Endothelial cell of umbilical vein (primary cell): ENCODE data around the gene PLXNA4. TPM values are rescaled to one million over a fixed set of nuclear protein-coding genes. Genes with fewer than 3 reads are reported as not detected.

Experiments
- BruUV-seq: library from RNA; stranded (reverse); fragments of 400-500 nt; replicated peaks from 2 replicates; lab custom pipeline; 2021; lab: Mats Ljungman, UMichigan
- CTCF ChIA-PET: fragments of 300-600, 350-600 bp; sonication (Branson Sonifier 250); formaldehyde crosslinking; loops from one replicate; lab custom pipeline; 2021; ENCODE audit warnings: antibody characterized with exemption, inconsistent platforms; lab: Charles Lee
- POLR2A ChIA-PET: fragments of 300-600, 350-600 bp; sonication (Branson Sonifier 250); formaldehyde crosslinking; loops from one replicate; lab custom pipeline; 2021; ENCODE audit warnings: antibody characterized with exemption, inconsistent platforms; lab: Charles Lee
- DNase-seq: peaks from one replicate; pipeline ENCODE4 v3.0.0-alpha.2; 2011; ENCODE audit warnings: low read depth, low spot score
- FAIRE-seq: peaks from 2 replicates; lab custom pipeline; 2011; peaks lifted over from hg19 to GRCh38; lab: Jason Lieb, UNC
- H2AFZ ChIP-seq: 2 replicates; pipeline ENCODE4 v1.6.0; 2012; ENCODE audit warnings: low read depth, low read length, control low read depth, inconsistent platforms
- H3K27ac ChIP-seq: 2 replicates; pipeline ENCODE4 v1.5.1; 2011; ENCODE audit warnings: low read depth, mild to moderate bottlenecking, control low read depth, low read length, moderate library complexity; ENCODE audit not compliant: insufficient read depth
- H3K27me3 ChIP-seq, 2 experiments: 2 replicates each; pipeline versions ENCODE4 v1.6.0 to v1.6.1; 2011; ENCODE audit warnings: low read length in 2 of 2, mixed read lengths in 1 of 2; ENCODE audit not compliant: control insufficient read depth in 2 of 2, insufficient read depth in 2 of 2
- H3K36me3 ChIP-seq, 2 experiments: 2 replicates in 1 of 2; 3 replicates in 1 of 2; pipeline ENCODE4 v1.5.1; 2011; ENCODE audit warnings: low read length in 2 of 2, mild to moderate bottlenecking in 1 of 2, moderate library complexity in 1 of 2; ENCODE audit not compliant: control insufficient read depth in 2 of 2, insufficient read depth in 2 of 2; ENCODE audit errors: extremely low read depth in 1 of 2
- H3K4me1 ChIP-seq: 3 replicates; pipeline ENCODE4 v1.5.1; 2011; ENCODE audit warnings: mild to moderate bottlenecking, low read length; ENCODE audit not compliant: control insufficient read depth, insufficient read depth; ENCODE audit errors: extremely low read depth
- H3K4me2 ChIP-seq: 2 replicates; pipeline ENCODE4 v1.6.1; 2011; ENCODE audit warnings: low read length, control low read depth, mixed read lengths; ENCODE audit not compliant: insufficient read depth
- H3K4me3 ChIP-seq, 3 experiments: fragments of 200-600 bp in 1 of 3; sonication (generic), shearing (Covaris generic) in 1 of 3; replicated peaks in 1 of 3; 2 replicates each; pipeline ENCODE4 v1.5.1; 2011 to 2016; ENCODE audit warnings: control low read depth in 3 of 3, low read length in 3 of 3, mild to moderate bottlenecking in 2 of 3, inconsistent platforms in 1 of 3, low read depth in 1 of 3, moderate library complexity in 1 of 3; ENCODE audit not compliant: insufficient read depth in 1 of 3
- H3K79me2 ChIP-seq: 2 replicates; pipeline ENCODE4 v1.6.0; 2012; ENCODE audit warnings: low read length, inconsistent platforms; ENCODE audit not compliant: control insufficient read depth, insufficient read depth
- H3K9ac ChIP-seq: replicated peaks from 2 replicates; pipeline ENCODE3; 2011; ENCODE audit warnings: low read length, control low read depth; ENCODE audit not compliant: insufficient read depth; ENCODE audit errors: extremely low read depth
- H3K9me1 ChIP-seq: replicated peaks from 3 replicates; pipeline ENCODE4 v1.6.0; 2011; ENCODE audit warnings: mild to moderate bottlenecking, low read length; ENCODE audit not compliant: control insufficient read depth, insufficient read depth; ENCODE audit errors: extremely low read depth
- H3K9me3 ChIP-seq: replicated peaks from 2 replicates; pipeline ENCODE4 v1.5.1; 2012; ENCODE audit warnings: low read length, inconsistent platforms; ENCODE audit not compliant: control insufficient read depth, insufficient read depth
- H4K20me1 ChIP-seq: replicated peaks from 2 replicates; pipeline ENCODE3; 2011; ENCODE audit warnings: mild to moderate bottlenecking, low read length; ENCODE audit not compliant: control insufficient read depth, insufficient read depth; ENCODE audit errors: extremely low read depth
- CTCF ChIP-seq, 2 donors: IDR thresholded peaks; 1 replicate in 1 of 2; 2 replicates in 1 of 2; pipeline ENCODE4 v1.5.1; 2011; ENCODE audit warnings: low read length in 2 of 2, mild to moderate bottlenecking in 2 of 2, moderate library complexity in 2 of 2, control low read depth in 1 of 2, inconsistent platforms in 1 of 2, low read depth in 1 of 2; ENCODE audit not compliant: insufficient read depth in 1 of 2; ENCODE audit errors: extremely low read depth in 1 of 2
- EZH2 ChIP-seq: IDR thresholded peaks from 2 replicates; pipeline ENCODE4 v1.6.1; 2012; ENCODE audit warnings: borderline replicate concordance, low read depth, mild to moderate bottlenecking, moderate library complexity, low read length, inconsistent platforms; ENCODE audit not compliant: severe bottlenecking
- FOS ChIP-seq: IDR thresholded peaks from 2 replicates; pipeline ENCODE4 v1.6.1; 2011; ENCODE audit warnings: mild to moderate bottlenecking, low read length, moderate library complexity, borderline replicate concordance; ENCODE audit not compliant: insufficient read depth
- GATA2 ChIP-seq: IDR thresholded peaks from 2 replicates; pipeline ENCODE4 v1.7.0; 2011; ENCODE audit warnings: low read depth, mild to moderate bottlenecking, moderate library complexity, mixed read lengths, low read length; ENCODE audit not compliant: insufficient read length, insufficient read depth
- JUN ChIP-seq: IDR thresholded peaks from 2 replicates; pipeline ENCODE4 v1.6.1; 2011; ENCODE audit warnings: borderline replicate concordance, low read depth; ENCODE audit not compliant: insufficient read length, insufficient read depth
- MAX ChIP-seq: IDR thresholded peaks from 2 replicates; pipeline ENCODE4 v1.6.1; 2011; ENCODE audit not compliant: insufficient read depth, insufficient read length
- MYC ChIP-seq: IDR thresholded peaks from one replicate; pipeline ENCODE4 v1.6.1; 2011; ENCODE audit warnings: mild to moderate bottlenecking, low read depth, low read length
- POLR2A ChIP-seq: IDR thresholded peaks from 2 replicates; pipeline ENCODE4 v1.6.1; 2012; ENCODE audit warnings: low read depth, mild to moderate bottlenecking, control low read depth, low read length
- POLR2AphosphoS5 ChIP-seq: IDR thresholded peaks from 2 replicates; pipeline ENCODE4 v1.6.1; 2012; ENCODE audit warnings: low read depth, mild to moderate bottlenecking, control low read depth, low read length, moderate library complexity; ENCODE audit not compliant: insufficient read depth
- dilution Hi-C: fragments of 300-500 bp; cut with MboI; formaldehyde crosslinking; loops from one replicate; pipeline ENCODE4 v1.15.0; 2019; ENCODE audit warnings: low sequenced_read_pairs; ENCODE audit not compliant: extremely low pct_ligation_motif_present
- intact Hi-C: fragments of 100-400 bp; cut with micrococcal nuclease; formaldehyde crosslinking; loops from one replicate; pipeline ENCODE4 v1.10.0; 2022
- polyA plus RNA-seq, 4 experiments: library from polyadenylated mRNA; depleted of rRNA in 3 of 4; stranded (reverse) in 3 of 4; unstranded in 1 of 4; fragments of >200 nt; gene quantifications; 2 replicates each; pipeline versions ENCODE4 v1.2.1 to v1.2.3, GENCODE V29; 2011 to 2012; ENCODE audit warnings: missing spikeins in 1 of 4
- total RNA-seq: library from RNA; stranded (reverse); gene quantifications from 2 replicates; pipeline ENCODE4 v1.2.3, GENCODE V29; 2021

PLXNA4 gene
- total and polyA plus RNA-seq, 2 donors (not counting 3 experiments of a cell fraction or from before 2014, with no cell fraction given): 12.1 to 20.4 TPM

DNA sequence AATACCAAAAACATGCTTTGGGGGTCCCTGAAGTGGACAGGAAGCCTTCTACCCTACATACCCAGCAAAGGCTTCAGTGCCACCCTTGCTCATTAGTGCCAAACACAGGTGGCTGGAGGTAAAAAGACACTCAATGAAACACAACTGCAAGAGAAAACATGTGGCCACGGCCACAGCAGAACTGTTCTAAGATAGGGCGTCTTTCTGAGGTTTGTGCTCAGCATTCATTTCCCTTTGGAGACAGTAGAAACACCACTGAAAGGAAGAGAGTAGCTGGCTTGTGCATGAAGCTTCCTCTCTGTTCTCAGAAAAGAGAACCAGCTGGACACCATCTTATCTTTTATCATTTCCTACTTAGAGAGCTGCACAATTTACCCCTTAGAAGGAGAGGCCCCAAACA lies 143.0 kb downstream of the PLXNA4 start:
- Histone ChIP-seq H3K4me1 (peaks cover 56% of the 10 kb centered on the region), H3K9ac (no peak overlapping the region), H4K20me1 (no peaks in the 10 kb centered on the region), H3K4me2 (no peak overlapping the region), H3K36me3 (no peaks in the 10 kb centered on the region), H3K9me1 (no peaks in the 10 kb centered on the region), H3K27ac (no peak overlapping the region), H3K79me2 (no peaks in the 10 kb centered on the region), H2AFZ (no peak overlapping the region), H3K9me3 (no peaks in the 10 kb centered on the region), H3K27me3 (no peaks in the 10 kb centered on the region), H3K4me3 (no peak overlapping the region)
- no peak for DNase-seq
- dilution Hi-C loops: no loop called here
- intact Hi-C loops: no loop called here
- no peak for TF ChIP-seq POLR2AphosphoS5
- no peak for TF ChIP-seq GATA2
- no peak for TF ChIP-seq JUN
- no peak for TF ChIP-seq POLR2A
- TF ChIP-seq EZH2: no peak
- ChIA-PET POLR2A (no interaction called here), CTCF (interaction anchor here (1.7 kb wide), 1 partner anchor 11 kb away, joined by 4 read pairs; no protein-coding TSS in a partner anchor)
- no peak for FAIRE-seq
- no TSS peak for BruUV-seq

DNA sequence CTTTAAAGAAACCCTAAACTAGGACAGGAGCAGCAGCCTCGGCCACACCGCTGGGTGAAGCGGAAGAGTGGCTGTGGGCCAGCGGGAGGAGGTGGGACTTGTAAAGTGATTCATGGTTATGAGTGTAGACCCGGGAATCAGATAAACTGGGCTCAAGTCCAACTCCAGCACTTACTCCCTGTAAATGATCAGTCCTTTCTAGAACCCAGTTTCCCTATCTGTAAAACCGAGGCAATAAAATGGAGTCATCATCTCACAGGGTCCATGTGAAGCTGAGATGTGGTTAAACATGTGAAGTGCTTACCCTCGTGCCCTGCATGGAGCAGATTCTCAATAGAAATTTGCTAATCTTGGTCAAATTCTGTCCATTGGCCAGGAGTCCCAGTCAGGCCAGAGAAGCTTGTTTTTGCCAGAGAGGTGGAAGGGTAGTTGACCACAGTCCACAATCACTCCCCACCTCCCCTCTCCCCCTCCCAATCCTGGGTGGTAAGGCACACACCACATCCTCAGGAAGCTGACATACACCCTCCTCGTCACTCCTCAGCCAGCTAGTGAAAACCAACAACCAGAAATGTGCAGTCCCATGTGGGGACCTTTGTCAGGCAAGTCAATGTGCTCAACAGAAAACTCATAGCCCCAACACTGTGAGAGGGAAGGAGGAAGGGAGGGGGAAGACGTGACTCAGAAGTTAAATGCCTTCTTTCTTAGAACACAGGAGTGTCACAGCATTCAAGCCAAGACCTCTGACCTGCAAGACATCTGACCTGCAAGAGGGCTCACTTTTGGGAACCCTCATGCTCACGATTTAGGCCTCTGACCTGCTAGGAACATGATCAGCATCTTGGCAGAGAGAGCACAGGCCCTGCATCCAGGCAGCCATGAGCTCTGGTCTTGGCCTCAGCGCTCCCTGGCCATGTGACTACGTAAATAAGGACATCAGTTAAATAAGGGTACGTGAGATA lies 145.1 kb downstream of the PLXNA4 start:
- Histone ChIP-seq H3K4me2 (peak overlapping the region; percentile 58), H3K9ac (peak overlapping the region; percentile 37)

More for the DNA sequence above, 145.1 kb downstream of the PLXNA4 start:
- ChIA-PET POLR2A (interaction anchor here (0.7 kb wide), 1 partner anchor 11 kb away, joined by 3 read pairs; no protein-coding TSS in a partner anchor), CTCF (interaction anchor here (0.9 to 3.4 kb wide), 6 partner anchors 10 to 112 kb away, joined by 3 to 14 read pairs (median 6); no protein-coding TSS in a partner anchor)
- dilution Hi-C loops (no loop called here), intact Hi-C loops (loop anchor here (1.0 to 2.0 kb wide), 4 partner anchors 12 to 69 kb away; no protein-coding TSS in a partner anchor)
- Histone ChIP-seq H3K4me1 (peaks cover 44% of the 10 kb centered on the region), H3K9me3 (no peaks in the 10 kb centered on the region), H3K27ac (peak overlapping the region; percentile 87), H3K9me1 (no peaks in the 10 kb centered on the region), H3K27me3 (no peaks in the 10 kb centered on the region), H2AFZ (peak overlapping the region; percentile 28), H3K36me3 (no peaks in the 10 kb centered on the region), H4K20me1 (no peaks in the 10 kb centered on the region), H3K4me3 (no peak overlapping the region), H3K79me2 (no peaks in the 10 kb centered on the region)
- peak; percentile 92 for DNase-seq
- TF ChIP-seq MAX (no peak), FOS (peak; percentile 94), POLR2A (peak; percentile 26), GATA2 (peak; percentile 54), JUN (peak; percentile 26), EZH2 (no peak), POLR2AphosphoS5 (peak; percentile 8), MYC (no peak), CTCF (IDR thresholded peaks at IDR 0.05; ENCODE audit: extremely low read depth in 1 of 2, insufficient read depth in 1 of 2, low read depth in 1 of 2, low read length in 2 of 2) (no peak)
- BruUV-seq: no TSS peak
- peak; percentile 99 for FAIRE-seq
